Left renal cortex interstitium (tissue), 4 donors: ENCODE results near the gene TLX2. TPM values are rescaled to one million over a fixed set of nuclear protein-coding genes. Genes with fewer than 3 reads are reported as not detected.
"Not testable (repeated sequence)": the region's sequence is repeated elsewhere in the genome, so short reads cannot be mapped to it uniquely, and the experiment has no call there.

Experiments used
- DNase-seq, 4 donors: peaks; one replicate each; pipeline ENCODE4 v3.0.0-alpha.2; 2013; ENCODE audit warnings: low read depth in 4 of 4, low spot score in 2 of 4, missing footprints in 1 of 4
- polyA plus RNA-seq, 4 donors: library from polyadenylated mRNA; unstranded; fragments of 120-200 nt; gene quantifications; one replicate each; pipeline ENCODE4 v1.2.1, GENCODE V29; 2013; ENCODE audit not compliant: insufficient read length in 4 of 4

TLX2 gene
- polyA plus RNA-seq, 4 donors, result 0.13 to 0.14 TPM; not detected in 2

- DNase-seq, result no peak
These were observed 38.9 kb downstream of the TLX2 start for GRCh38 chr2:74552914-74553811.

GRCh38 chr2:74553892-74554819 is 39.9 kb downstream of the TLX2 start, which contains the start of the genes DOK1 and LOXL3:
Gene DOK1, plus strand, starts transcription at chr2:74554720. Its CDS starts 35 bp downstream, at chr2:74554755.
Gene LOXL3, minus strand, starts transcription at chr2:74553942. Its CDS starts 1,308 bp downstream, at chr2:74552634.
- DNase-seq, result peak in 2 of 4 donors; percentile 80 to 88

GRCh38 chr2:74554820-74555531 is 40.7 kb downstream of the TLX2 start:
- no peak for DNase-seq

- no peak for DNase-seq
These were observed 41.4 kb downstream of the TLX2 start for GRCh38 chr2:74555610-74556103.

GRCh38 chr2:74556159-74556558 is 41.9 kb downstream of the TLX2 start:
- DNase-seq, result no peak

- no peak for DNase-seq
These were observed 42.7 kb downstream of the TLX2 start for GRCh38 chr2:74556831-74557370.

- DNase-seq, result no peak
These were observed 44.3 kb downstream of the TLX2 start for GRCh38 chr2:74558284-74559230.

GRCh38 chr2:74559912-74560311 is 45.7 kb downstream of the TLX2 start:
- no peak for DNase-seq

GRCh38 chr2:74560591-74560990 is 46.3 kb downstream of the TLX2 start:
- no peak for DNase-seq

- DNase-seq, result not testable (repeated sequence)
These were observed 46.8 kb downstream of the TLX2 start for GRCh38 chr2:74561022-74561421.

GRCh38 chr2:74562126-74562775 is 48.0 kb downstream of the TLX2 start:
- DNase-seq, result no peak

GRCh38 chr2:74564222-74564621 is 50.0 kb downstream of the TLX2 start:
- no peak for DNase-seq

GRCh38 chr2:74566076-74566753 is 52.0 kb downstream of the TLX2 start:
- no peak for DNase-seq

GRCh38 chr2:74566754-74567085 is 52.5 kb downstream of the TLX2 start:
- DNase-seq, result no peak
